ENCODE measurements around the gene KIF5A. TPM values are rescaled to one million over a fixed set of nuclear protein-coding genes. Genes with fewer than 3 reads are reported as not detected.
"Not testable (repeated sequence)": the region's sequence is repeated elsewhere in the genome, so short reads cannot be mapped to it uniquely, and the experiment has no call there.

The KIF5A gene
- total RNA-seq, 1 donor = 0.36 TPM

GRCh38 chr12:57517187-57517586 lies 32.7 kb upstream of the KIF5A start:
- Histone ChIP-seq H2AFZ (ENCODE audit: low read length) (no peak overlapping the region), H3K27me3 (ENCODE audit: insufficient read depth, low read length) (no peaks in the 10 kb centered on the region), H3K4me2 (ENCODE audit: insufficient read depth, low read length) (peak overlapping the region; percentile 21), H3K79me2 (ENCODE audit: insufficient read depth, low read length) (peaks cover 38% of the 10 kb centered on the region), H3K4me1 (ENCODE audit: insufficient read depth, low read length) (peaks cover 42% of the 10 kb centered on the region), H3K27ac (ENCODE audit: low read depth, low read length) (peak overlapping the region; percentile 99), H3K4me3 (ENCODE audit: insufficient read depth, low read length) (no peak overlapping the region), H3K9me3 (ENCODE audit: low read depth, low read length) (no peaks in the 10 kb centered on the region), H3K36me3 (ENCODE audit: insufficient read depth, low read length) (peaks cover 63% of the 10 kb centered on the region), H4K20me1 (ENCODE audit: insufficient read depth, low read length) (peaks cover 39% of the 10 kb centered on the region)
- DNase-seq (ENCODE audit: insufficient read length, low spot score, missing footprints) = no peak
- no peak for TF ChIP-seq CTCF (IDR thresholded peaks at IDR 0.05; ENCODE audit: extremely low read depth, low read depth, low read length)

GRCh38 chr12:57517718-57518117 lies 32.1 kb upstream of the KIF5A start:
- Histone ChIP-seq H3K4me3 (ENCODE audit: insufficient read depth, low read length) (peak overlapping the region; percentile 83), H3K27ac (ENCODE audit: low read depth, low read length) (peak overlapping the region; percentile 99), H3K79me2 (ENCODE audit: insufficient read depth, low read length) (peaks cover 38% of the 10 kb centered on the region), H3K4me2 (ENCODE audit: insufficient read depth, low read length) (peak overlapping the region; percentile 82), H3K36me3 (ENCODE audit: insufficient read depth, low read length) (peaks cover 58% of the 10 kb centered on the region), H4K20me1 (ENCODE audit: insufficient read depth, low read length) (peaks cover 39% of the 10 kb centered on the region), H3K4me1 (ENCODE audit: insufficient read depth, low read length) (peaks cover 43% of the 10 kb centered on the region)
- not testable (repeated sequence) for H2AFZ ChIP-seq (ENCODE audit: low read length); H3K27me3 ChIP-seq (ENCODE audit: insufficient read depth, low read length); H3K9me3 ChIP-seq (ENCODE audit: low read depth, low read length); DNase-seq (ENCODE audit: insufficient read length, low spot score, missing footprints)

GRCh38 chr12:57518176-57518919 lies 31.5 kb upstream of the KIF5A start:
- H3K9me3 ChIP-seq (ENCODE audit: low read depth, low read length) = no peaks in the 10 kb centered on the region
- TF ChIP-seq CTCF (IDR thresholded peaks at IDR 0.05; ENCODE audit: extremely low read depth, low read depth, low read length) = no peak
- peaks cover 38% of the 10 kb centered on the region for H4K20me1 ChIP-seq (ENCODE audit: insufficient read depth, low read length)
- H3K27ac ChIP-seq (ENCODE audit: low read depth, low read length) = peak overlapping the region; percentile 99
- H3K27me3 ChIP-seq (ENCODE audit: insufficient read depth, low read length) = no peaks in the 10 kb centered on the region
- H3K4me1 ChIP-seq (ENCODE audit: insufficient read depth, low read length) = peaks cover 43% of the 10 kb centered on the region
- peaks cover 40% of the 10 kb centered on the region for H3K79me2 ChIP-seq (ENCODE audit: insufficient read depth, low read length)
- H3K4me3 ChIP-seq (ENCODE audit: insufficient read depth, low read length) = peak overlapping the region; percentile 83
- peaks cover 52% of the 10 kb centered on the region for H3K36me3 ChIP-seq (ENCODE audit: insufficient read depth, low read length)
- H2AFZ ChIP-seq (ENCODE audit: low read length) = no peak overlapping the region
- peak overlapping the region; percentile 82 for H3K4me2 ChIP-seq (ENCODE audit: insufficient read depth, low read length)
- peak; percentile 76 for DNase-seq (ENCODE audit: insufficient read length, low spot score, missing footprints)

- Histone ChIP-seq H3K4me3 (ENCODE audit: insufficient read depth, low read length) (peak overlapping the region; percentile 83), H3K4me2 (ENCODE audit: insufficient read depth, low read length) (peak overlapping the region; percentile 82), H3K79me2 (ENCODE audit: insufficient read depth, low read length) (peaks cover 48% of the 10 kb centered on the region), H4K20me1 (ENCODE audit: insufficient read depth, low read length) (peaks cover 46% of the 10 kb centered on the region), H3K36me3 (ENCODE audit: insufficient read depth, low read length) (peaks cover 48% of the 10 kb centered on the region), H3K27ac (ENCODE audit: low read depth, low read length) (peak overlapping the region; percentile 99), H2AFZ (ENCODE audit: low read length) (no peak overlapping the region), H3K27me3 (ENCODE audit: insufficient read depth, low read length) (no peaks in the 10 kb centered on the region), H3K4me1 (ENCODE audit: insufficient read depth, low read length) (peaks cover 51% of the 10 kb centered on the region), H3K9me3 (ENCODE audit: low read depth, low read length) (no peaks in the 10 kb centered on the region)
- TF ChIP-seq CTCF (IDR thresholded peaks at IDR 0.05; ENCODE audit: extremely low read depth, low read depth, low read length) = no peak
- DNase-seq (ENCODE audit: insufficient read length, low spot score, missing footprints) = peak; percentile 84
Measured at GRCh38 chr12:57518920-57519795, 30.7 kb upstream of the KIF5A start.
